Neutrophil (primary cell): ENCODE measurements around the gene SYTL3.

Experiments
- H3K27ac ChIP-seq: fragments of 200-600 bp; sonication (generic); 2 replicates; pipeline ENCODE4 v1.5.1; 2016; ENCODE audit warnings: mild to moderate bottlenecking, moderate library complexity
- H3K27me3 ChIP-seq: fragments of 200-600 bp; sonication (generic); 2 replicates; pipeline ENCODE4 v1.6.0; 2016; ENCODE audit warnings: mild to moderate bottlenecking
- H3K36me3 ChIP-seq: fragments of 200-600 bp; sonication (generic); 2 replicates; pipeline ENCODE4 v1.5.1; 2017
- H3K4me1 ChIP-seq, 2 experiments: fragments of 200-600 bp in 1 of 2; sonication (generic) in 1 of 2; 1 replicate in 1 of 2; 2 replicates in 1 of 2; pipeline versions ENCODE4 v1.5.1 to v1.6.1; 2013 to 2016; ENCODE audit warnings: low read depth in 1 of 2, low read length in 1 of 2, mild to moderate bottlenecking in 1 of 2, moderate library complexity in 1 of 2; ENCODE audit not compliant: control insufficient read depth in 1 of 2, insufficient read depth in 1 of 2
- H3K4me3 ChIP-seq, 2 experiments: fragments of 200-600 bp in 1 of 2; sonication (generic) in 1 of 2; 1 replicate in 1 of 2; 2 replicates in 1 of 2; pipeline ENCODE4 v1.5.1; 2013 to 2016; ENCODE audit warnings: low read depth in 1 of 2, low read length in 1 of 2, mild to moderate bottlenecking in 1 of 2, moderate library complexity in 1 of 2
- H3K9me3 ChIP-seq: fragments of 200-600 bp; sonication (generic); 2 replicates; pipeline ENCODE4 v1.5.1; 2016
- TF ChIP-seq, protein P1 (sequence below): fragments of 200-600 bp; sonication (generic); IDR thresholded peaks from 2 replicates; pipeline ENCODE4 v1.5.1; 2016; ENCODE audit warnings: antibody characterized with exemption

Gene SYTL3

GRCh38 chr6:158684745-158685324 is 35.0 kb downstream of the SYTL3 start:
- Histone ChIP-seq H3K27me3 (no peaks in the 10 kb centered on the region), H3K27ac (peak overlapping the region; percentile 35), H3K4me1 (peaks cover 53 to 60% of the 10 kb centered on the region in 2 experiments), H3K9me3 (no peaks in the 10 kb centered on the region), H3K36me3 (peaks cover 30% of the 10 kb centered on the region), H3K4me3 (no peak overlapping the region)
- TF ChIP-seq, protein P1, sequence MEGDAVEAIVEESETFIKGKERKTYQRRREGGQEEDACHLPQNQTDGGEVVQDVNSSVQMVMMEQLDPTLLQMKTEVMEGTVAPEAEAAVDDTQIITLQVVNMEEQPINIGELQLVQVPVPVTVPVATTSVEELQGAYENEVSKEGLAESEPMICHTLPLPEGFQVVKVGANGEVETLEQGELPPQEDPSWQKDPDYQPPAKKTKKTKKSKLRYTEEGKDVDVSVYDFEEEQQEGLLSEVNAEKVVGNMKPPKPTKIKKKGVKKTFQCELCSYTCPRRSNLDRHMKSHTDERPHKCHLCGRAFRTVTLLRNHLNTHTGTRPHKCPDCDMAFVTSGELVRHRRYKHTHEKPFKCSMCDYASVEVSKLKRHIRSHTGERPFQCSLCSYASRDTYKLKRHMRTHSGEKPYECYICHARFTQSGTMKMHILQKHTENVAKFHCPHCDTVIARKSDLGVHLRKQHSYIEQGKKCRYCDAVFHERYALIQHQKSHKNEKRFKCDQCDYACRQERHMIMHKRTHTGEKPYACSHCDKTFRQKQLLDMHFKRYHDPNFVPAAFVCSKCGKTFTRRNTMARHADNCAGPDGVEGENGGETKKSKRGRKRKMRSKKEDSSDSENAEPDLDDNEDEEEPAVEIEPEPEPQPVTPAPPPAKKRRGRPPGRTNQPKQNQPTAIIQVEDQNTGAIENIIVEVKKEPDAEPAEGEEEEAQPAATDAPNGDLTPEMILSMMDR, result no peak

GRCh38 chr6:158686311-158686710 is 36.5 kb downstream of the SYTL3 start:
- Histone ChIP-seq H3K4me1 (peaks cover 68 to 75% of the 10 kb centered on the region in 2 experiments), H3K27me3 (no peaks in the 10 kb centered on the region), H3K4me3 (peak overlapping the region; percentile 31 to 51), H3K36me3 (peaks cover 30% of the 10 kb centered on the region), H3K9me3 (no peaks in the 10 kb centered on the region), H3K27ac (peak overlapping the region; percentile 81)
- TF ChIP-seq, protein P1, result no peak

DNA sequence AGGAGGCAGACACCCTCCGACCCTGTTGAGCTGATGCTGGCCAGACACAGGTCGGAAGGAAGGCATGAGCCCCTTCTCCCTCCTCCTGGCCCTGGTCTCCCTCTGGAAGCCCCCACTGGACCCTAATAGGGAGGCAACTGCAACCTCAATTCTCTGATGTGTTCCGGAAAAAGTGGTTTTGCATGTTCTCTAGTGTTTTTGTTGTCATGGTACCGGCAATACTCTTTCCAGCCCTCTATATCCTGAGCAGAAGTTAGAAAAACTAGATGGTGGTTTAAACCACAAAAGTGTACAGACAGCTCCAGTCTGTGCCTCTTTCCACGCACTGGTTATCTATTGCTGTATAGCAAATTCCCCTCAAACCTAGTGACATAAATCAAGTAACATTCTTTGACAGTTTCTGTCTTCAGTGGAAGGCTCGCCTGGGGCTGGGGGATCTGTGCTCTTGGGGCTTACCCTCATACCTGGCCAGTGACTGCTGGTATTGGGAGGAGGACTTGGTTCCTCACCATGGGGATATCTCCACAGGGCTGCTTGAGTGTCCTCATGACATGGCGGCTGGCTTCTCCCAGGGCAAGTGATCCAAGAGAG is 37.0 kb downstream of the SYTL3 start:
- H3K4me1 ChIP-seq, result peaks cover 68 to 71% of the 10 kb centered on the region in 2 experiments
- peaks cover 30% of the 10 kb centered on the region for H3K36me3 ChIP-seq
- H3K9me3 ChIP-seq, result no peaks in the 10 kb centered on the region
- TF ChIP-seq, protein P1, result no peak
- peak overlapping the region; percentile 81 for H3K27ac ChIP-seq
- H3K4me3 ChIP-seq, result peak overlapping the region; percentile 31 to 51
- no peaks in the 10 kb centered on the region for H3K27me3 ChIP-seq

DNA sequence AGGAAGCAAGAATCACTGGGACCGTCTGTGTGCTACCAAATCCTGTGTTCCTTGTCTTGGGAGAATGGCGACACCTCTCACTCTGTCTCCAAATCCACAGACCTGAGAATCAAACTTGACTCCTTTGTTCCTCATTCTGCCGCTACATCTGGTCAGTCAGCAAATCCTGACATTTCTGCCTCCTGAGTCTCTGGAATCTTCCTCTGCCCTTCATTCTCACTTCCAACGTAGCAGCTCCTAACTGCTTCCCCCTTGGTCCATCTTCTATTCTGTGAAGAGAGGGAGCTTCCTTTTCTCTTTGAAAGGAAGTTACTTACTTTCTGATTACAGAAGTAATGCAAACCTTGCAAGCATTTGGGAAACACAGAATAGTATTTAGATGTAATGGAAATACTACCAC is 37.7 kb downstream of the SYTL3 start:
- Histone ChIP-seq H3K27ac (peak overlapping the region; percentile 81), H3K4me1 (peaks cover 68 to 71% of the 10 kb centered on the region in 2 experiments), H3K4me3 (peak overlapping the region; percentile 31 to 51), H3K27me3 (no peaks in the 10 kb centered on the region), H3K9me3 (no peaks in the 10 kb centered on the region), H3K36me3 (peaks cover 29% of the 10 kb centered on the region)
- TF ChIP-seq, protein P1, result no peak

DNA sequence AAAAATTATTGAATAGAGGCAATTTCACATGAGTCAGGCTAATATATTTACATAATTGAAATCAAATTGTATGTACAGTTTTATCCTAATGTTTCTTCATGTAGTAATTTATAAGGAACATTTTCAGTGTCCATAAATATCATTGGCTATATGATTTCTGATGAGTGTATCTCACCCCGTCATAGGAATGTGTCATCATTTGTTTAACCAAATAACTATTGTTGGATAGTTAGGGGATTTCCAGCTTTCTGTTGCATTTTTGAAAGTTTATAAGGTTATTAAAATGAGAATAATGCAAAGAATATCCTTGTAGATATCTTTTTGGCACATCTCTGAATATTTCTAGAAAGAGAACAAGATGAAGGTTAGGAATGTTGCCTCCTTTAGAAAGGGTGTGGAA is 39.0 kb downstream of the SYTL3 start:
- H3K36me3 ChIP-seq, result peaks cover 17% of the 10 kb centered on the region
- peaks cover 68 to 71% of the 10 kb centered on the region in 2 experiments for H3K4me1 ChIP-seq
- TF ChIP-seq, protein P1, result no peak
- H3K9me3 ChIP-seq, result no peaks in the 10 kb centered on the region
- H3K4me3 ChIP-seq, result no peak overlapping the region
- no peaks in the 10 kb centered on the region for H3K27me3 ChIP-seq
- H3K27ac ChIP-seq, result peak overlapping the region; percentile 14
